ENCODE results near the gene CBX4.

The CBX4 gene

GRCh38 chr17:79809530-79810129 is 29.6 kb downstream of the CBX4 start:
- TF ChIP-seq GLIS3 (CRISPR knock-in tag; IDR thresholded peaks at IDR 0.05), result no peak
- no peak for TF ChIP-seq SNAI2 (CRISPR knock-in tag; IDR thresholded peaks at IDR 0.05)
- TF ChIP-seq TOX (CRISPR knock-in tag; IDR thresholded peaks at IDR 0.05; ENCODE audit: borderline replicate concordance), result no peak
- no peak for TF ChIP-seq ZC3H10 (CRISPR knock-in tag; IDR thresholded peaks at IDR 0.05)
- TF ChIP-seq CREB5 (CRISPR knock-in tag; IDR thresholded peaks at IDR 0.05; ENCODE audit: low read depth), result no peak
- no peak for TF ChIP-seq ISL1 (CRISPR knock-in tag; IDR thresholded peaks at IDR 0.05)
- no peak for TF ChIP-seq POU6F1 (CRISPR knock-in tag; IDR thresholded peaks at IDR 0.05; ENCODE audit: borderline replicate concordance, low read depth)
- TF ChIP-seq ARNTL (CRISPR knock-in tag; IDR thresholded peaks at IDR 0.05; ENCODE audit: borderline replicate concordance, low read depth), result no peak
- TF ChIP-seq ZNF8 (CRISPR knock-in tag; IDR thresholded peaks at IDR 0.05), result no peak
- TF ChIP-seq BACH2 (CRISPR knock-in tag; IDR thresholded peaks at IDR 0.05; ENCODE audit: borderline replicate concordance), result no peak
- TF ChIP-seq ZNF565 (CRISPR knock-in tag; conservative IDR thresholded peaks at IDR 0.05; ENCODE audit: low read depth), result no peak
- no peak for TF ChIP-seq TSHZ2 (CRISPR knock-in tag; IDR thresholded peaks at IDR 0.05)
- TF ChIP-seq CSDC2 (CRISPR knock-in tag; IDR thresholded peaks at IDR 0.05), result no peak
- TF ChIP-seq CSRNP3 (CRISPR knock-in tag; IDR thresholded peaks at IDR 0.05), result no peak
- TF ChIP-seq TCF4 (CRISPR knock-in tag; IDR thresholded peaks at IDR 0.05; ENCODE audit: borderline replicate concordance), result no peak
- TF ChIP-seq PATZ1 (CRISPR knock-in tag; IDR thresholded peaks at IDR 0.05; ENCODE audit: borderline replicate concordance), result no peak
- no peak for ATAC-seq

GRCh38 chr17:79808763-79809529 is 30.3 kb downstream of the CBX4 start:
- TF ChIP-seq RARB (CRISPR knock-in tag; IDR thresholded peaks at IDR 0.05) (no peak), ZC3H10 (CRISPR knock-in tag; IDR thresholded peaks at IDR 0.05) (no peak), ZNF565 (CRISPR knock-in tag; conservative IDR thresholded peaks at IDR 0.05; ENCODE audit: low read depth) (no peak), POU6F1 (CRISPR knock-in tag; IDR thresholded peaks at IDR 0.05; ENCODE audit: borderline replicate concordance, low read depth) (no peak), ZNF70 (CRISPR knock-in tag; IDR thresholded peaks at IDR 0.05) (no peak), ZNF8 (CRISPR knock-in tag; IDR thresholded peaks at IDR 0.05) (no peak), BACH2 (CRISPR knock-in tag; IDR thresholded peaks at IDR 0.05; ENCODE audit: borderline replicate concordance) (no peak), ZFP30 (CRISPR knock-in tag; IDR thresholded peaks at IDR 0.05) (no peak), OSR1 (CRISPR knock-in tag; IDR thresholded peaks at IDR 0.05) (no peak), CREB5 (CRISPR knock-in tag; IDR thresholded peaks at IDR 0.05; ENCODE audit: low read depth) (no peak), PPARA (CRISPR knock-in tag; IDR thresholded peaks at IDR 0.05; ENCODE audit: borderline replicate concordance) (no peak), ESRRG (CRISPR knock-in tag; IDR thresholded peaks at IDR 0.05) (no peak), TCF4 (CRISPR knock-in tag; IDR thresholded peaks at IDR 0.05; ENCODE audit: borderline replicate concordance) (no peak)
- 0 out of 3 replicates have a peak, but pooled peaks have one; percentile 4 for ATAC-seq

Data from SK-N-SH treated with all-trans-retinoic acid at 6 μM for 48 hours (cell line).